SHP77 (cell line): ENCODE results near the gene GHRHR.

Experiments used
- DNase-seq, 2 experiments: peaks; one replicate each; lab custom pipeline; 2025; lab: John Stamatoyannopoulos, UW

GHRHR gene

DNA sequence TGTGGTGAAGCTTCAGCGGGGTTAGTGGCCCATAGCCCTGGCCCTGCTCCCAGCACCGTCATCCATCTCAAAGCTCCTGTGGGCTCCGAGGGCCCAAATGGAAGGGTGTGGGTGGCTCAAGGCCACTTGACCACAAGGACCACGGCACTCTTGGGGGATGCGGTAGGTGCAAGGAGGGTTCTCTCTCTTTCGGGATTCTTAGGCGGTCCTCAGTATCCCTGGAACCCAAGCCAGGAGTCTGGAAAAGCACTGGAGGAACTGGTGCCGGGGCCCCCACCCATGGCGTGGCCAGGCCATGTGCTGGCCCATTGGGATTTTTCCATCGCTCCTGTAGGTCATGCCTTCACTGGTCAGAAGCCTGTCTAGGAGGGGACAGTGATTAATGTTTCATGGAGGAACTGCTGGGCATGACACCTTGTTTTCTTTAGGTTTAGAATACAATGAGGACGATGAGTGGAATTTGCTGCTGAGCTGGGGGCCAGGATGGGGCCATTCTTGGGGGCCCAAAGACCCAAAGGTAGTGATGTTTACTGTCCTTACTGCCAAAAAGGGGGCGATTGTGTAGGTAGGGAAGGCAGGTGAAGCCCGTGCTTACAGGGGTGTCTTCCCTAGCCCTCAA is 35.4 kb upstream of the GHRHR start:
- no peak for DNase-seq

DNA sequence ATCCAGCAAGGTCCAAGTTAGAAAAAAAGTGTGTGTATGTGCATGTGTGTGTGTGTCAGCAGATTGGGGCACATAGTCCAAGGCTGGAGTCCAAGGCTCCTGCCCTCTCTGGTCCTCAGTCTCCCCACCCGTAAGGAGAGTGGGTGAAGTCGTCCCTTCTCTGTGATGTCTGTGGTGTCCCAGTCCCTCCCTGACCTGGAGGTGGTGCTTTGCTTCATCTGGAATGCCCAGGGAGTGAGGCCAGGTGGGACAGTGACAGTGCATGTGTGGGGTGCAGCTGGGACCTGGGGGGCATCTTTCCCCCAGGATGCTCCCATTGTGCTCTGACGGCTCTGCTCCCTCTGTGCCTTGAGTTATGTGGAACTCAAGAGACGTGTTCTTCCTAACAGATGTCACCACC is 34.1 kb upstream of the GHRHR start:
- no peak for DNase-seq

DNA sequence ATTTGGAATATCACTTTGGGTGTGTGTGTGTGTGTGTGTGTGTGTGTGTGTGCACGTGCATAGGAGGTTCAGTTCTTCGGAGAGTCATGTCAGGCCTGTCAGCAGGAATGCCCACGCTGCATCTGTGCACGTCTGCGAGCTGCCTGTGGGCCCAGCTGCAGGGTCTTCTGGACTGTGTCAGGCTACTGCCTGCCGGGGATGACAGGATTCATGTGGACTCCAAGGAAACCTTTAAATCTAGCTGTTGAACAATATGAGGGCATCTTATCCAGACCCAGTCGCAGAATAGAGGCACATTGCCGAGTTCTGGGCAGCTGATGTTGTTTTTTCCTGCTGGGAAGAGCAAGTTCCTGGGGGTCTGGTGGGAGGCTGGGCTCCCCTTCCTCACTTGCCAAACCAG is 33.1 kb upstream of the GHRHR start:
- no peak for DNase-seq

DNA sequence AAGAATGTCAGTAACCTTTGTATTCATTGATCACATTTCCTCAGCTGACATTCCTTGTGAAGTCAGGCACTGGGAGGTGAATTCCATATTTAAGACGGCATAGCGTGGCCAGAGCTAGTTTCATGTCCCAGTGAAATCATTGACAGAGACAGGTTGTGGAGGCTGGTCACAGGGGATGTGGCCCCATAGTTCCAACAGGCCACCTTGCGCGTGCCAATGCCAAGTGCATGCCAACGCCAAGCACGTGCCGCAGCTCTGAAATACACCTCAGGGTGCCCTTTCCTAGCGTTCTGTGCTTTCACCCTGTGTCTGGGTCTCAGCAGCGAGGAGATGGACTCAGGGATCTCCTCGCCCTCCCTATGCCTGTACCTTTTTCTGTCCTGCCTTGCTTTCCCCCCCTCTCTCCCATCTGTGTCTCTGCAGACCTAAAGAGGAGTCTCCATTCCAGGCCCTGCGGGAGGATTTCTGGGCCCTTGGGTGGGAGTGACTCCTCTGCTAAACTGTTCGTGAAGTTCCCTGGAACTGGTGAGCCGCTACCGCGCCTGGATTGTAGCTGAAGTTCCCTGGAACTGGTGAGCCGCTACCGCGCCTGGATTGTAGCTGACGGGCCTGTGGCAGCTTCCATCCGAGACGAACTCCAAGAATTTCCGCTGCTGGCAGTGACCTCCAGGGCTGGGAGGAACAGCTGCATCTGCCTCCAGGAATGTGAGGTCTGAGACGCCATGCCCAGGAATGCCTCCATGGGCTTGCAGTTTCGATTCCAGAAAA is 32.4 kb upstream of the GHRHR start:
- DNase-seq: no peak

DNA sequence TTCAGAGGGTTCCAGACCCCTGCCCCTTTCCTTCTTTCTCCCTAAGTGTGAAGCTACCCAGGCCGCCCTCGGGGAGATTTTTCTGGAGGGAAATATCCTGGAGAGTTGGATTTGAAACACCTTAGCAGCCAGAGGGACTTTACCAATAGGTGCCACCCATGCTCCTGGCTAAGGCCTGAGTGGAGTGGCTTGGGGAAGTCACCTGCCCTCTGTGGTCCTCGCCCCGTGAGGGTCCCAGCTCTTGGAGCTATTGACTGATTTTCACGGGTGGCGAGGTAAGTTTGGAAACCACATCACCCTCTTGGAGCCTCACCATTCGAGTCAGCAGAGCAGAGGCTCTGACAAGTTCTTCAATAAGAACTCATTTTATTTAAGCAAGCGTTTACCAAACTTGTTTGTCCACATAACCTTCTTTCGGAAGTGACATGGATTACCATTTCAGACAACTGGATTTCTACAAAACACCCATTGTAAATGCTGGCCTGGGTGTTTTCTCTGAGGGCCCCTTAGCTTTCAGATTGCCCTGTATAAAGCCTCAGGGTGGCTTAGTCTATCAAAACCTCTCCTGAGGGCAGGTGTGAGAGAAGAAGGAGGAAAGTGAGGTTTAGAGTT is 31.7 kb upstream of the GHRHR start:
- no peak for DNase-seq

DNA sequence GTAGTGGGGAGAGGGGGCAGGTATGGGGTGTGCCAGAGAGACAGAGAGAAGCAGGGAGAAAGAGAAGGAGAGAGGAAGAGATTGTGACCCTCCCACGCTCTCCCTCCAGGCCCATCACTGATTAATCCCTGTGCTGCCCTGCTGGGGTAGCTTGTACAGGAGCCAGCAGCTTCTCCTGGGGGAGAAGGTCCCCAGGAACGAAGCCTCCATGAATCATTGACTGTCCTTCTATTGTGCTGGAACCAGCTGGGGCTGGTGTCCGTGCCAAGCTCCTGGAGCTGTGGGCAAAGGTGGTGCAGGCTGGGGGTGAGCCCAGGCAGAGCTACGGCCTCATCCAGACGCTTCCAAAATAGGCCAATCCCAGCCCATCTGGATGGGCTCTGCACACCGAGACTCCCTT is 31.2 kb upstream of the GHRHR start:
- DNase-seq: no peak

DNA sequence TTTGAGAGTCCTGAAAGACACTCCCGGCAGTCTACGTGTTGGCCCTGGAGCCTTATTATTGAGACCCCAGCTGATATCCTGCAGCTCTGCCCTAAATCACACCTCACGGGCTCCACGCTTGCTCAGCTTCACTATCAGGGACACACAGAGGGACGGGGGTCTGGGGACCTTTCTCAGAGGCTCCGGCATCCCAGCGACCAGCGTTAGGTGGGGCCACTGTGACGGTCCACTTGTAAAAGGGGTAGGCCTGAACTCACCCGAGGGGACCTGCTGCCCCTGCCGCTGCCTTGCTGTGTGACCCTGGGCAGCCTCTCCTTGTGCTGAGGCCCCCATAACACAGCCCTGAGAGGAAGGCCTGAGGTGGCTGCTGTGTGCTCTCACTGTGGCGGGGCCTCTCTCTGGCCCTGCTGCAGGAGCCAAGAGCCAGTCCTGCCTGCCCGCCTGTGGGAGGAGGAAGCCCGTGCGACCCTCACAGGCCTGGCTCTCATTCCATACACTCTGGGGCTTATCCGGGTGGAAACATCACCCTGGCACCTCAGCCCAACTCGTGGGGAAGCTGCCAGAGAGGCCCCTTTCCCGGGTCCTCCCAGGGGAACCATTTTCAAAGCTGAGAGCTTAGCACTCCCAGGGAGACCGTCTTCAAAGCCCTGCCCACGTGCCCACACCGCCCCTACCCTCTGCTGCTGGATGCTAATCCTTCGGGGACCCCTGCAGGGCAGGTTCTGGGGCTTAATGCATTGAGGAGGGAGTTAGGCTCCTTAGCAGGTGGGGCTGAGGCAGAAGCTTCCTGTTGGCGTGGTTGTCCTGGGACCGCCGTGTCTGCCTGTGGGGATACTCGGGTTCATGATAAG is 30.4 kb upstream of the GHRHR start:
- no peak for DNase-seq

DNA sequence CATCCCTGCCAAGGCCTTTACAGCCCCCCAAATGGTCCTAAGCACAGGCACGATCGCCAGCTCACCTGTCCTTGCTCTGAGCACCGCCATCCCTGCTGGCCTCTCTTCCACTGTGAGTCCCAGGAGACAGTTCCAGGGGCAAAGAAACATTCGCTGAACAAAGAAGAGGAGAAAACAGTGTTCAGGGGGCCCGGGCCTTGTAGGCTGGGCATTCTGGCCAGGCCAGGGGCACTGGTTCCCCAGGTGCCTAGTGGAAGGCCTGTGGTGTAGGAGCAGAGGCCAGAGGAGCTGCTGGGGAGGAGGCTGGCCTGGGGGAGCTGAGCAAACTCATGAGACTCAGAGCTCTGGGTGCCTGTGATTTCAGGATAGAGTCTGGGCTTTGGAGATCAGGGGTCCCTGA is 29.5 kb upstream of the GHRHR start:
- no peak for DNase-seq

DNA sequence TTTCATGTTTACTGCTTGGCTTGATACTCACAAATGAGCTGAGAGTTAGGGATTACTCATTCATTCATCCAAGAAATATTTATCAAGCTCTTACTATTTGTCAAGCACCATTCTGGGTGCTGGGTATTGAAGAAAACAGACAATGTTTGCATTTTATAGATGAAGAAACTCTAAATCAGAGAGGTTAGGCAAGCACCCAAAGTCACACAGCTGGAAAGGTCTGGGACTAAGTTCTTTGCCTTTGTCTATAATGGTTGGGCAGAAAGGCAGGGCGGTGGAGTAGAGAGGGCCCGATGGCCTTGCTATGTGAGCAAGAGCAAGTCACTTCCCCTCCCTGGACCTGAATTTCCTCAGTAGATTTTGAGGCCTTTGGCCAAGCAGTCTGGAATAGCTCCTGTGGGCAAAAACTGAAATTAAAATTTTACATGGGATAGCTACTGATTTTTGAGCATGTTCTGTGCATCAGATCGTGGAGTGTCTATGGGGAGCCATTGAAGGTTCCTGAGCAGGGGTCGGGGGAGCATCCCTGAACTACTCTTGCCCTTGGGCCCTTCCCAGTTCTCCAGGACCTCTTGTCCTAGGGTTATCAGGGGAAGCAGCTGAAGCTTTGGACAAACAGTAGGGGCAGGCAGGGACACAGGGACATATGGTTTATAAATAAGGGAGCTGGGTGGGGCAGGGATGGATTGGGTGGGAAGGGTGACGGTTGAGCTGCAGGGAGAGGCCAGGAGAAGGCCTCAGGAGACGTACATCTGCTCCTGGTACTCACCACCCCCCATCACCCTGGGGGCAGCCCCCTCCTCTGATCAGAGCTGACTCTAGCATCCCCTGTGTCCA is 28.8 kb upstream of the GHRHR start:
- no peak for DNase-seq

DNA sequence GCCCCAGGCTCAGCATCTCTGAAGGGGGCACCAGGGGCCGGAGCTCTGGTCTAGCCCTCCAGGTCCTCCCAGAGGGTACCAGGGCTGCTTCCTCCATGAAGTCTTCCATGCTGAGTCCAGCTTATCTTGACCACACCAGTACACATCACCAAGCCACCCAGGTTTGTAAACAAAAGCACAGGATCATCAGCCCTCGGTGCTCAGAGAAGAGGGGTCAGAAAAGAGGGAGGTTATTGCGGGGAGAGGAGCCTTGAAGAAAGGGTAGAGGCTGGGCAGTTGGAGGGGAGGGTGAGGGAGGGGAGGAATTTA is 28.2 kb upstream of the GHRHR start:
- no peak for DNase-seq

DNA sequence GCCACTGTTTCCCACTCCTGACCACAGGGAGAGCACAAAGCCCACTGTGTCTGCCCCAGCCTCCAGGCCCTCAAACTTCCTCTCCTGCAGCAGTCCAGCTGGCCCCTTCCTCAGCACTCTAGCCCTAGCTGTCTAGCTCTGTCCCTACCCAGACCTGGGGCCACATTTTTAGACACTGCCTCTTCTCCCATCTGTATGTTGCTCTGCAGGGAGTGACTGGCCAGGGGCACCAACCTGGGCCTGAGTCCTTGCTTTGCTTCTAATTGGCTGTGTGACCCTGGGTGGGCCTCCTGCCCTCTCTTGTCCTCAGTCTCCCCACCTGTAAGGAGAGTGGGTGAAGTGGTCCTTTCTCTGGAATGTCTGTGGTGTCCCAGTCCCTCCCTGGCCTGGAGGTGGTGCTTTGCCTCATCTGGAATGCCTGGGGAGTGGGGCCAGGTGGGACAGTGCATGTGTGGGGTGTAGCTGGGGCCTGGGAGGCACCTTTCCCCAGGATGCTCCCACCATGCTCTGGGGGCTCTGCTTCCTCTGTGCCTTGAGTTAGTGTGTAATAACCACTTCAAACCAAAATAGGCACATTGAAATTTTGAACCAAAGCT is 27.0 kb upstream of the GHRHR start:
- DNase-seq: no peak

DNA sequence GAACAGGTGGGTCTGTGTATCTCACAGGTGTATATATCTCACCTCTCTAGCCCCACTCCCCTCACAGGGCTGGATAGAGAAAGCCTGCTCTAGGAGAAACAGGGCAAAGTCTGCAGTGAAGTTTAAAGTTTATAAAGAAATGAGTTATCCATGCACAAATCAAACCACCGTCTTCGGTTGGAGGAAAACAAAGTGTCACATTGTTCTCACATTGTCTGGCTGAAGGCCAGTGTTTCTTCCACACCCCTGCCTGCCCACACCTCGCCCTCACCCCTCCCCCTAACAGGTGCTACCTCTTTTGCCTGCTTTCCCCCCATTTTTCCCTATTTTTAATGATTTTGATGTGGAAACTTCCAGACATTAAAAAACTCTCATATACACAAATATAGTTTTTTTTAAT is 26.3 kb upstream of the GHRHR start:
- no peak for DNase-seq

DNA sequence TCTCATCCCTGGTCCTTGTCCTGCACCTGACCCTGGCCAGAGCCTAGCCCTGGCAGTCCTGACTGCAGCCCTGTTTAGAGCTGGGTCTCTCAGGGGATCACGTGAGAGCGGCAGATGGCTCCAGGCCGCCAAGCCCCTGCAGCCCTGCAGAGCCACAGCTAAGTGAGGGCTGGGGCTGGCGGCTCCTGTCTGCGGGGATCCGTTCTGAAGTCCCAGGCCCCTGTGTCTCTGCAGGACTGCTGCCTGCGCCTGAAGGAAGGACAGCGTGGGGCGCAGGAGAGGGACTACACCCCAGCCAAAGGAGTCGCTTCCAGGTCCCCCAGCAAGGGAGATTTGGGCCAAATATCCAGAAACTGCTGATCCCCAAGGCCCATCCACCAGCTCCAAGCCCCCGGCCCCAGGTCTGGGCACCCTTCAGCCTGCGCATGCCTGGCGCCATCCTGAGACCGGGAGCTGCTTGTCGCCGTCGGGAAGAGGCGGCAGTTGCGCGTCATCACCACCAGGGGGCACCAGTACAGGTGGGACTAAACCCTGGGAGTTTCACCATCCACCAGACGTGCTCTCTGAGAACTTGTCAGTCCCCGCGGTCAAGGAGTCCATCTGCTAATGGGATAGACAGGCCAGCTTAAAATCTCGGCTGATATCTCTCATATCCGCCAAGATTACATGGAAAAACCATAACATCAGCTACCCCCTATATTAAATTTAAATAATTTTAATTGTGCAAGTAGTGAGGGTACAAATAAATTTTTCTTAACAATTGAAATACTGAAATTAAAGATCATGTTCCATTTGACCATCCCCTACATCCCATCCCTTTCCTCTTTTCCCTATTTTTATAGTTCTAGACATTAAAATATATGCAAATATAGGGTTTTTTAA is 25.1 kb upstream of the GHRHR start:
- DNase-seq: peak; percentile 75 to 76

DNA sequence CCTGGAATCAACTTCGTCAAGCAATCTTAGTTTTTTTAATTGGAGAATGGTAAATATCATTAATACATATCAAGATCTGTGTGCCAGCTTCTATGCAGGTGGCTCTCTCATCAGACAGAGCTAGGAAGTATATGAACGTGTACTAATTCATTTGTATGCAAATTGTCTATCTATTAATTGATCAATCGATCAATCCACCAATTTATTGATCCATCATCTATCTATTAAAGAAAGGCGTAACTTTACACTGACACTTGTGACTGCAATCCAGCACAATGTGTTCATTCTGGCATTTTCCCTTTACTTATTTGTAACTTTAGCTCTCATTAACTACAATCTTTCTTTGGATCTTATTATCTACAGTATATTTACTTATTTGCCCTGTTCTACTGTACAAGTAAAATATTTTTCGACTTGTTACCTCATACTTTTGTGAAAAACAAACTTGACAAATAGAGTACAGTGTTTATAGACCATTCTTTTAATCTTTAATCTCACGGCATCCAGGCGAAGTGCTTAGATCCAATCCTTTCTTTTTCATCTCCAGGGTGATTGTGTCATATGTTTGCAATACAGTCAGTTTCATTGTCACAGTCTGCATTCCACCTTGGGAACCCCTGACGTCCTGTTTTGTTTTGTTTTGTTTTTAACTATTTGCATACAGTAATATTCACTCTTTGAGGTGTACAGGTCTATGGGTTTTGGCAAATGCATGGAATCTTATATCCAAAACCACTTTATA is 22.0 kb upstream of the GHRHR start:
- no peak for DNase-seq

DNA sequence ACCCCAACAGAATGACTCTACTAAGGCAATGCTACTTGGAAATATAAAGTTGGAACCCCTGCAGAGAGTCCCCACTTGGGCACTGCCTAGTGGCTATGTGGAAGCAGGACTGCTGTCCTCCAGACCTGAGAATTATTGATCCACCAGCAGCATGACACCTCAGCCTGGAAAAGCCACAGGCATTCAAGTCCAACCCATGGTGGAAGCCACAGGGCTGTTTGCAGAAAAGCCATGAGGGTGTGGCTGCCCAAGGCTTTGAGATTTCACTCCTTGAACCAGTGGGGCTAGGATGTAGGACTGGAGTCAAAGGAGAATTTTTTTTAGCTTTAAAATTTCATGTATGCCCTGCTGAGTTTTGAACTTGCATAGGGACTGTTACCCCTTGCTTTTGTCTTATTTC is 13.6 kb upstream of the GHRHR start:
- DNase-seq: no peak

DNA sequence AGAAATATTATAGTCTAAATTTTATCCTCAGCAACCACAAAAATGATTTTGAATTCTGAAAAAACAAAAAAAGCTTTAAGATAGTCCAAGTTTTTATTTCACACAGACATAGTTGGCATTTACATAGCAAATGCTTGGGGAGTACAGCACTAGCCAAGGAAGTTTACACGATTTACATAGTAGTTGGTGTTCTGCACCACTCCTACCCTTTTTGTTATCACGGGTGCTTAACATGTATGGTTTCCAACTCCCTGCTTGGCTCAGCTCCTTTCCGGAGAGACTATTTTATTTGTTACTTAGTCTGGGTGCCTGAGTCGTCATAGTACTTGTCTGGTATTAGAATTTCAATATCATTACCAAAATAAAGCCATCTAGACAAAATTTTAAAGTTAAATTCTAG is 8.8 kb upstream of the GHRHR start:
- DNase-seq: no peak

DNA sequence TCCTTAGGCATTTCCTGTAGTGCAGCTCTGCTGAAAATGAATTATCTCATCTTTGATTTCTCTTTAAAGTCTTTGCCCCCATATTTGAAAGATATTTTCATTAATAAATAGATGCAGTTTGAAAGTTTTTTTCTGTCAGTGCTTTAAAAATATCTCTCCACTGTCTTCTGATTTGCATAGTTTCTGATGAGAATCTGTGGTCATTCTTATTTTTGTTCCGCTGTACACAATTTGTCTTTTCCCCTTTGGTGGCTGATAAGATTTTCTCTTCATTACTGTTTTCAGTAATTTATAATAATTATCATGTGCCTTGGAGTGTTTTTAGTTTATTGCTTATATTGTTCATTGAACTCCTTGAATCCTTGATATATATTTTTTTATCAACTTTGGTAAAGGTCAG is 7.0 kb upstream of the GHRHR start:
- no peak for DNase-seq

DNA sequence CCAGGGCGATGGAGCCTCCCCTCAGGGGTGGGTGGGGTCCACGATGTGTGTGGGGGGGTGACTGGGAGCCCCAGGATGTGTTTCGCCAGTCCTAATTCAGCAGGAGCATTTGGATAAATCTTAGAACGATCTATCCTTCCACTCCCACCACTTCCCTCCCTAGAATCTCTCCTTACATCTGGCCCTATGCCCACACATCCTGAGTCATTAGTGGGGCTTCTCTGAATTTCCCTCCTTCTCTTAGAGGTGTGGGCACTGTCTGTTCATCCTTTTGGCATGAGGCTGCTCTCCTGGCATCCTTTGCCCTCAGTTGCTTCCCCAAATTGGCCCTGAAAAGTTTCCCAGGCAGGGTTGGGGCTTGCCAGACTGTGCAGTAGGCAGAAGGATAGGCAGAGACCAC is 1.6 kb downstream of the GHRHR start:
- no peak for DNase-seq

DNA sequence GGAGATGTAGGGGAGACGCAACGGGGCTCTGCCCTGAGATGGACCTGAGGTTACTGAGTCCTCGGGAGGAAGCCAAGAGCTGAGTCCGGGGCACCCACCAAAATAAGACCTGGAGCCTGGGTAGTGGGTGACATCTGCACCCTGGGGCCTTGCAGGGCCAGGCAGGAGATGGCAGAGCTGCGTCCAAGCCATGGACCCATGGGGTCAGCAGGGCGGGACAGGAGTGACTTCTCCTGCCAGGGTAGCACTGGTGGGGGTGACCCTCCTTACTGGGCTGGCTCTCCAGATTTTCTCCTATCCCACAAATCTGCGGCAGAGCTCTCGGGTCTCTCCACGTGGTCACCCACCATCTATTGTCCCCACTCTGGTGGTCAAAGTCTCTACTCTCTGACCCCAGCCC is 2.1 kb downstream of the GHRHR start:
- no peak for DNase-seq

DNA sequence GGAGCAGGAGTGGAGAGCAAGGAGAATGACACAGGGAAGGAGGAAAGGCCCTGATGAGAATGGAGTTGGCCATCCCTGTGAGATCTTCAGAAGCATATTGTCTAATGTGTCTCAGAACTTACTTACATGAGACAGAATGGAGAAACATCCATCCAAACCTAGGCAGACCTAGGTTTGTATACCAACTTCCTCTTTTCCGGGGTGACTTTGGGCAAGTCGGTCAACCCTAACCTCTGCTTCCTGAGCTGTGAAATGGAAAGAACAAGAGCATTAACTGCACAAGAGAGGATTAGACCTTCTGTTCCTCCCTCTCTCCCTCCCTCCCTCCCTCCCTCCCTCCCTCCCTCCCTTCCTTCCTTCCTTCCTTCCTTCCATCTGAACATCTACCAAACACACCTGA is 4.5 kb downstream of the GHRHR start:
- no peak for DNase-seq
